RCC 7860 (cell line): Measurements from ENCODE around the gene ZNF385C.

Experiments
- DNase-seq: peaks from one replicate; pipeline ENCODE4 v3.0.0-alpha.2; 2015; ENCODE audit warnings: low spot score
- FAIRE-seq: peaks from 2 replicates; lab custom pipeline; 2012; peaks lifted over from hg19 to GRCh38; lab: Jason Lieb, UNC

The ZNF385C gene

DNA sequence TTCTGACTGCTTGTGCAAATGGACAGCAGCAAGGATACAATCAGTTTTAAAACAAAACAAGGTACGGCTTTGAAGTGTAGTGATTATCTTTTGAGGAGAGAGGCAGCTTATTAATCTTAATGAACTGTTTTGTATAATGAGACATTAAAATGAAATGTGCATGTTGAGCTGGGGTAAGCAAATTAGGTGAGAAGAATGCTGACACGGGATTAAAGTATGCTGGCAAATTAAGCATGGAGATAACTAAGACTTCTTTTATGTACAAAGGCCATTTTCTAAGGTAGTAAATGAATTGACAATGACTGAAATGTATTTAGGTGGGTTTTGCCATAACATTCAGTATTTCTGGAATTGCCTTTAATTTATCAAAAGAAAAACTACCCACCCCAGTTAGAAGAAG, 99.8 kb downstream of the ZNF385C start:
- no peak for DNase-seq
- FAIRE-seq: no peak

DNA sequence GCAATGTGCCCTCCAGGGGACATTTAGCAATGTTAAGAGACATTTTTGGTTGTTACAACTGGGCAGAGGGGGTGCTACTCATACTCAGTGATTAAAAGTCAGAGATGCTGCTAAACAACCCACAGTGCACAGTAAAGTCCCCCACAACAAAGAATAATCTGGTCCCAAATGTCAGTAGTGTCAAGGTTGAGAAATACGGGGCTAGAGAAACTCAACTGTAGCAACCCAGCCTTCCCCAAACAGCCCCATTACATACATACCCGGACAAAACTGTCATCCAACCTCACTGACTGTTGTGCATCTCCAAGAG, 101.5 kb downstream of the ZNF385C start:
- FAIRE-seq (no peak), DNase-seq (no peak)

DNA sequence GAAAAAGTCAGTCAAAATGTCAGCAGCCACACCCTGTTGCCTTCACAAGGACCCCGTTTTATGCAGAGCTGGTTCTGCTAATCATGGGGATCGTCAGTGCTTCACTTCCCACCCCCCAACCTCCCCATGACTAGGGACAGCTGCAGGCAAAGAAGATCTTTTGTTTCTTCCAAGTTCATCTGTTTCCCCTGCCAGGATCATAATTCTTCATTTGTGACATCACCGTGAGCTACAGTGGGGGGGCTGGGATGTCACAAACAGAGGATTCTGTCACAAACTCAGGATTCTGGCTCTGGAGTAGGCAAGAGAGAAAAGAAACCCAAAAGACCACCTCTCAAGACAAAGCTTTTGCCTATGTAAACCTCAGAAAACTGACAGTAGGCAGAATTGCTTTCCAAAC, 105.7 kb downstream of the ZNF385C start:
- no peak for FAIRE-seq
- no peak for DNase-seq

DNA sequence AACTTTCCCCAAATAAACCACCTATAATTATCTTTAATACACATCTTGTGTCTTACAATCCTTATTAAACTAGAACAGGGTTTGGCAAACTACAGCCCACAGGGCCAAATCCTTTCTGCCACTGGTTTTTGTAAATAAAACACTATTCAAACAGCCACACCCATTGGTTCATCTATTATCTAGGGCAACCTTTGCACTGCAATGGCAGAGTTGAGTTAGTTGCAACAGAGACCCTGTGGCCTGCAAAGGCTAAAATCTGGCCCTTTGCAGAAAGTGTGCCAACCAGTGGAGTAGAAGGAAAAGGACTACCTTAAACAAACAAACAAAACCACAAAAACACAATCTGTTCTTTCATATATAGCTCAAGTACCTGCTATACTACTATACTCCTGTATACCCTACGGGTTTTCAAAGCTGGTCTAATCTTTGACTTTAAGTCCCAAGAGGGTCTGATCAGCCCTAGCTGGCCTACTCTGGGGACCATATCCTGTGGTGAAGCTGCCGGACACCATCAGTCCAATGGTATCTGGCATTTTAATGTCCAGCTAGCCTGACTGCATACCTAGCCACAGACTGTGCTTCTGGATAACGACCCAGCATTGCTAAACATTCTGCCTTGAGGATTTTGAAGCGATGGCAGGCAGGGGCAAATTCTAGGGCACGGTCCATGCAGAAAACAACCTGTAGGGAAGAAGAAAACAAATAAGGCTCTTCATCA, 108.4 kb downstream of the ZNF385C start:
- no peak for FAIRE-seq

DNA sequence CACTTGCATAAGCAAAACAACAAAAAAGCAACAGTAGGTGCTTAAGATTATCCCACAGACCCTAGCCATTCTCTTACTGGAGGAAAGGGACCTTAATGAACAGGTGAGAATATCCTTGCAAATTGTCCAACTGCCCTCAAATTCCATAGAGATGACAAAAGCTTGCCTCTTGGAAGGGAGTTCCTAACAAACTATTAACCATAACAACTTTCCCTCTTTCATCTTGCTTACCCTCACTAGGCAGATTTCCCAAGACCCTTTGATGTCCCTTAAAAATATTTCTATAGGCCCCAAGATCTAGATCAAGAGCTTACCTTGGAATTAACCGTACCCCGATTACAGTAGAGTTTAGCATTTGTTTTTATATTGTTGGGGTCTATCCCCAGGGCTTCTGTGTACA, 109.9 kb downstream of the ZNF385C start:
- no peak for DNase-seq
- FAIRE-seq: no peak

More for the DNA sequence above, 108.4 kb downstream of the ZNF385C start:
- no peak for DNase-seq

DNA sequence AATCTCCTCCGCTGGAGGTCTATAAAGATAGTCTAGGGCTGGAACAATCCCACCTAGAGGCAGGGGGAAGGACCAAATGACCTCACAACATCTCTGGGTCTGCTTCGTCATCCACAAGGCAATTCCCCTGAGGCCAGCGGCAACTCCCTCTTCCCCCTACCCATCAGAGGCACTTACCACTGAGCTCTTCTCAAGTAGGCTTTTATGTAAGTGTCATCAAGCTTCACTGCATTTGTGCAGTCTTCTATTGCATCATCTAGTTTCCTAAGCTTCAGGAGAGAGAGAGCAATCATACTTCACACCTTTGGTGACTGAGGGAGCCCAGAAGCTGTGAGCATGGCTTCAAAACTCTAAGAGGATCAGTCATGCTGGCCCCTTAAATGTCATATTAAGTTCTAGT, 110.6 kb downstream of the ZNF385C start:
- DNase-seq (no peak), FAIRE-seq (no peak)

DNA sequence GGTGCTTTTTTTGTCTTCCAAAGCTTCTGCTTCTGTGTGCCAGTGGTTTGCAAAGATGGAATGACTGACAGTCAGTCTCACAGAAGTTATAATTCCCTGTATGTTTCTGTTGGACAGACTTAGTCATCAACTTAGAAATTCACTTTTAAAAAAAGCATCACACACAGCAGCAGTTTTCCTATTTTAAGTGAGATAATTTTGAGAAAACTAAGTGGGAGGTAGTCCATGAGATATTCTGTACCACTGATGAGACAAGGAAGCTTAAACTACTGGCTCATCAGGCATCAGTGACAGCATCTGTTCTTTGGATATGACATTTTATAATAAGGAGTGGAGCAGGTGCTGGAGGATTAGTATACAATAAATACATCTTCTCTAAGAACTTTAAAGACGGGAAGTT, 111.6 kb downstream of the ZNF385C start:
- DNase-seq: no peak
- FAIRE-seq: no peak

DNA sequence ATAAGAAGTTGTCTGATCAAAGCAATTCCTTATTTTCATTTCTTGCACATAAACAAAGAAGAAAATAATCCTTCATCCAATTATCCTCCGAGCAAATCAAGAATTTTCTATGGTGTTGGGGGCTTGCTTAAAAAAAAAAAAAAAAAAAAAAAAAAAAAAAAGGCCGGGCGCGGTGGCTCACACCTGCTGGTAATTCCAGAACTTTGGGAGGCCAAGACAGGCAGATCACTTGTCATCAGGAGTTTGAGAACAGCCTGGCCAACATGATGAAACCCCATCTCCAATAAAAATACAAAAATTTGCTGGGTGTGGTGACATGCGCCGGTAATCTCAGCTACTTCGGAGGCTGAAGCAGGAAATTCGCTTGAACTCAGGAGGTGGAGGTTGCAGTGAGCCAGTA, 112.4 kb downstream of the ZNF385C start:
- FAIRE-seq (no peak), DNase-seq (no peak)

DNA sequence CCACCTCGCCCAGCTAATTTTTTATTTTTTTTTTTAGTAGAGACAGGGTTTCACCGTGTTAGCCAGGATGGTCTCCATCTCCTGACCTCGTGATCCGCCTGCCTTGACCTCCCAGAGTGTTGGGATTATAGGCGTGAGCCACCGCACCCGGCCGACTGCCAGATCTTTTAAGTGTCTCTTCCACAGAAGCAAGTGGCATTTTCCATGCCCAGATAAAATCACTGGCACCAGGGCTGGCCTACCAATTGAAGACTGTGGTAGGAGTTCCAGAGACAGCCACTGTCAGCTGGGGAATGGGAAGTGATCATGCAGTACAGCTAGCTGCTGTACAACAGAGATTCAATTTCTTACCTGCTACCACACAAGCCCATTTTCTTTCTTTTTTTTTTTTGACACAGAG, 113.8 kb downstream of the ZNF385C start:
- no peak for FAIRE-seq
- no peak for DNase-seq

DNA sequence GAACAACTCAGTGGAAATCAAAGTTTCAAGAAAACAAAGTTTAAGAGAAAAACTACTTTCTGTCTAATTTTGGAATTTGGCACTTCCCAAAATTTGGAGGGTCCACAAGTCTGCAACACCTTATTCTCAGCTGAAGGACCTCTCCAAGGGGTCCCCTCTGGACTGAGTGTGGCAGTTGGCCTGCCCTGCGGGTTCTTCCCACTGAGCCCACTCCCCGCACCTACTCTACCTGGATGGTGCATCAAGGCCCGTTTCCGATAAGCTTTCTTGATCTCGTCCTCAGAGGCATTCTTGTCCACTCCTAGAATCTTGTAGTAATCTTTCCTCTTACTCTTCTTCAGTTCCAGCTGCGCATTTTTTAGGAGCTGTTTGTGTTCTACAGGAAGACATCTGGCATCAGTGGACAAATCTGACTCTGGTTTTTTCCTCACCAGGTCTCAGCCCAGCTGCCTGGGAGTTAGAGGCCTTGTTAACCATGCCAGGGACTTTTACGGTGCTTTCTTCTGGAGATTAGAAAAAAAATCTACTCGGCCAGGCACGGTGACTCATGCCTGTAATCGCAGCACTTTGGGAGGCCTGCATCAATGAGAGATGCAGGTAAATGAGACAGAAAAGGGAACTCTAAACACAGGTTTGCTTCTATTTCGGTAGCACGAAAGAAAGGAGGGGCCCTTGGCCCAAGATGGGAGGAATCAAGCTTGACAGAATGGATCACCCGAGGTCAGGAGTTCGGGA, 116.1 kb downstream of the ZNF385C start:
- FAIRE-seq (no peak), DNase-seq (no peak)

DNA sequence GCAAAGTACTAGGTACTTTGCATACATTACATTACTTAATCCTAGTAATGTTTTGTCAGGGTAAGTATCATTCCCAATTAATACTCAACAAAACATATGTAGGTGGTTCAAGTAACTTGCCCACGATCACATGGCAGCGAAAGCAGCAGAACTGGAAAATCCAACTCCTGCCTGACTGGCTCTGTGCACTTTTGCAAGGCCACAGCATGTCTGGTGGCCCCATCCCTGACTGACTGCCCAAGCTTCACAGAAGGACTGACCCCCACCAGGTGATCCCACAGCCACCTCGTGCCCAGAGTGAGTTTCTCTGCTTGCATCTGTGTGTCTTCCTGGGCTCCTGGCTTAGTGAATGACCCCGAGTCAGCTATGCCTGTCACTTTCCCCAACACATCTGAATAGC, 120.3 kb downstream of the ZNF385C start:
- DNase-seq (no peak), FAIRE-seq (no peak)

DNA sequence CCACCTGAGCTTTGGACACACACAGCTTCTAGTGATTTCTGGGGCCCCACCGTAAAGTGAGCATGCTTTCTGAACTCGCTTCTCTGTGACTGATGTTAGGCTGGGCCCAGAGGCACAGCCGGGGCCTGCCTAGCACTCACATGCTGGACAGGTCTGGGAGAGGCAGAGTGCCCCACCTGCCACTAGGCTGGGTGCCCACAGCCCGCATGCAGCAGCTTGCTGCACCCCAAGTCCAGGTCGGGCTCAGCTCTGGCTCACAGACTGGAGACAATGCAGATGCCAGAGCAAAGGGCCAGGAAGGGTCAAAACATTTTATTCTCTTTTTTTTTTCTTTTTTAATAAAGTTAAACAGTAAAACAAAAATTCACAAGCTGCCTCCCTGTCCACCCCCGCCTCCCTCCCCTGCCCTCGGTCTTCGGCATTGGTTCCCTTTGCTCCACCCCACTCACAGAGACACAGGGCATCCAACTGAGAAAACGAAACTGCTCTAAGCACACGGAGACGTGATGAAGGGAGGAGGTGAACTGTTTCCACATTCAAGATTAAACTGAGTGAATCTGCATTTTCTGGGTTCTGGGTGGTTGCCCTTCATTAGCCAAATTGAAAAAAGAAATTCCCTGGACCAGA, 122.0 kb downstream of the ZNF385C start:
- no peak for DNase-seq
- FAIRE-seq: no peak
